Glutamatergic neuron (in vitro differentiated cells): ENCODE results near the gene MDN1. TPM values are rescaled to one million over a fixed set of nuclear protein-coding genes. Genes with fewer than 3 reads are reported as not detected.

ENCODE experiments used
- DNase-seq: peaks from one replicate; pipeline ENCODE4 v3.0.0; 2022
- H3K27ac Mint-ChIP-seq: one replicate; pipeline ENCODE4 v1.8.0; 2020; ENCODE audit warnings: mild to moderate bottlenecking, mixed read lengths, inconsistent platforms; ENCODE audit not compliant: unreplicated experiment
- H3K27me3 Mint-ChIP-seq: one replicate; pipeline ENCODE4 v1.8.0; 2020; ENCODE audit warnings: mild to moderate bottlenecking, moderate library complexity, mixed read lengths, inconsistent platforms; ENCODE audit not compliant: unreplicated experiment
- H3K36me3 Mint-ChIP-seq: one replicate; pipeline ENCODE4 v1.8.0; 2020; ENCODE audit warnings: mild to moderate bottlenecking, mixed read lengths, inconsistent platforms; ENCODE audit not compliant: unreplicated experiment
- H3K4me1 Mint-ChIP-seq: one replicate; pipeline ENCODE4 v1.8.0; 2020; ENCODE audit warnings: mild to moderate bottlenecking, low read depth, mixed read lengths, inconsistent platforms; ENCODE audit not compliant: unreplicated experiment
- H3K4me3 Mint-ChIP-seq: one replicate; pipeline ENCODE4 v1.8.0; 2020; ENCODE audit warnings: mild to moderate bottlenecking, mixed read lengths, inconsistent platforms; ENCODE audit not compliant: unreplicated experiment
- H3K9me3 Mint-ChIP-seq: one replicate; pipeline ENCODE4 v1.8.0; 2020; ENCODE audit warnings: mild to moderate bottlenecking, moderate library complexity, mixed read lengths, inconsistent platforms; ENCODE audit not compliant: unreplicated experiment
- CTCF ChIP-seq: fragments of 200-600 bp; sonication (generic); IDR thresholded peaks from one replicate; pipeline ENCODE4 v1.5.0; 2021; ENCODE audit not compliant: partially characterized antibody, unreplicated experiment
- total RNA-seq: library from RNA; stranded (reverse); fragmentation: NEBNext Ultra II Directional; extraction: Animal tissue kit (Norgen Biotek cat#: 25700); gene quantifications from one replicate; pipeline ENCODE4 v1.2.1, GENCODE V29; 2021; ENCODE audit not compliant: unreplicated experiment

The MDN1 gene
- total RNA-seq, 1 donor from 2014 or later, result 39.2 TPM

GRCh38 chr6:89729818-89730217 is 89.8 kb downstream of the MDN1 start:
- no peaks in the 10 kb centered on the region for H3K27me3 Mint-ChIP-seq
- no peak for DNase-seq

GRCh38 chr6:89727501-89727900 is 92.1 kb downstream of the MDN1 start:
- DNase-seq, result no peak
- Mint-ChIP-seq H3K9me3 (no peaks in the 10 kb centered on the region), H3K4me3 (no peak overlapping the region), H3K27ac (no peak overlapping the region), H3K36me3 (no peaks in the 10 kb centered on the region), H3K27me3 (no peaks in the 10 kb centered on the region), H3K4me1 (no peaks in the 10 kb centered on the region)
- TF ChIP-seq CTCF, result no peak

More at GRCh38 chr6:89729818-89730217, 89.8 kb downstream of the MDN1 start:
- Mint-ChIP-seq H3K4me3 (no peak overlapping the region), H3K27ac (no peak overlapping the region), H3K4me1 (no peaks in the 10 kb centered on the region), H3K36me3 (no peaks in the 10 kb centered on the region), H3K9me3 (no peaks in the 10 kb centered on the region)
- TF ChIP-seq CTCF, result no peak

GRCh38 chr6:89724981-89725380 is 94.6 kb downstream of the MDN1 start:
- no peak overlapping the region for H3K27ac Mint-ChIP-seq
- TF ChIP-seq CTCF, result no peak
- H3K27me3 Mint-ChIP-seq, result no peaks in the 10 kb centered on the region
- H3K4me1 Mint-ChIP-seq, result no peaks in the 10 kb centered on the region
- no peak overlapping the region for H3K4me3 Mint-ChIP-seq
- H3K36me3 Mint-ChIP-seq, result no peaks in the 10 kb centered on the region
- no peaks in the 10 kb centered on the region for H3K9me3 Mint-ChIP-seq
- no peak for DNase-seq

- no peak overlapping the region for H3K4me3 Mint-ChIP-seq
- H3K4me1 Mint-ChIP-seq, result no peaks in the 10 kb centered on the region
- no peaks in the 10 kb centered on the region for H3K36me3 Mint-ChIP-seq
- no peaks in the 10 kb centered on the region for H3K9me3 Mint-ChIP-seq
- H3K27ac Mint-ChIP-seq, result no peak overlapping the region
- no peaks in the 10 kb centered on the region for H3K27me3 Mint-ChIP-seq
- TF ChIP-seq CTCF, result no peak
- DNase-seq, result no peak
Measured at GRCh38 chr6:89723046-89723445, 96.5 kb downstream of the MDN1 start.

- Mint-ChIP-seq H3K9me3 (no peaks in the 10 kb centered on the region), H3K27ac (no peak overlapping the region), H3K36me3 (no peaks in the 10 kb centered on the region), H3K4me1 (no peaks in the 10 kb centered on the region), H3K27me3 (no peaks in the 10 kb centered on the region), H3K4me3 (no peak overlapping the region)
- DNase-seq, result no peak
- no peak for TF ChIP-seq CTCF
Measured at GRCh38 chr6:89716532-89716931, 103.1 kb downstream of the MDN1 start.
